GM21717 (cell line): ENCODE results near the gene TYROBP.
"Not testable (repeated sequence)": the region's sequence is repeated elsewhere in the genome, so short reads cannot be mapped to it uniquely, and the experiment has no call there.

Experiments used
- ATAC-seq: cut with Tn5 transposase; IDR thresholded peaks from one replicate; pipeline ENCODE4 v1.9.1; 2021; ENCODE audit warnings: mild to moderate bottlenecking, moderate library complexity; ENCODE audit not compliant: unreplicated experiment

The TYROBP gene

GRCh38 chr19:35879068-35879467 lies 29.0 kb downstream of the TYROBP start:
- ATAC-seq: no peak

- ATAC-seq: no peak
Observed at GRCh38 chr19:35874392-35874930, 33.6 kb downstream of the TYROBP start.

GRCh38 chr19:35872180-35872579 lies 35.9 kb downstream of the TYROBP start:
- ATAC-seq: no peak

GRCh38 chr19:35871611-35872010 lies 36.5 kb downstream of the TYROBP start:
- no peak for ATAC-seq

DNA sequence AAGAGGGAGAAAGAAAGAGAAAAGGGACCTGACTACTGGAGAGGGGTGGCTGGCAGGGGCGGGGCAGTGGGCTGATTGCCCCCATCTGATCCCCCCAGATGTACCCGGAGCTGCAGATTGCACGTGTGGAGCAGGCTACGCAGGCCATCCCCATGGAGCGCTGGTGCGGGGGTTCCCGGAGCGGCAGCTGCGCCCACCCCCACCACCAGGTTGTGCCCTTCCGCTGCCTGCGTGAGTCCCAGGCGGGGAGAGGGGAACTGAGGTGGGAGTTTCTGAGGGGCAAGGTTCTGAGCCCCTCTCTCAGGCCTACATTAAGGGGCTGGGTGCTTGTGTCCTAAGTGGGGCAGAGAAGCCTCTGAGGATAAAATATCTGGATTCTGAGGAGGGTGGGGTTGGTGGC lies 37.3 kb downstream of the TYROBP start:
- no peak for ATAC-seq

DNA sequence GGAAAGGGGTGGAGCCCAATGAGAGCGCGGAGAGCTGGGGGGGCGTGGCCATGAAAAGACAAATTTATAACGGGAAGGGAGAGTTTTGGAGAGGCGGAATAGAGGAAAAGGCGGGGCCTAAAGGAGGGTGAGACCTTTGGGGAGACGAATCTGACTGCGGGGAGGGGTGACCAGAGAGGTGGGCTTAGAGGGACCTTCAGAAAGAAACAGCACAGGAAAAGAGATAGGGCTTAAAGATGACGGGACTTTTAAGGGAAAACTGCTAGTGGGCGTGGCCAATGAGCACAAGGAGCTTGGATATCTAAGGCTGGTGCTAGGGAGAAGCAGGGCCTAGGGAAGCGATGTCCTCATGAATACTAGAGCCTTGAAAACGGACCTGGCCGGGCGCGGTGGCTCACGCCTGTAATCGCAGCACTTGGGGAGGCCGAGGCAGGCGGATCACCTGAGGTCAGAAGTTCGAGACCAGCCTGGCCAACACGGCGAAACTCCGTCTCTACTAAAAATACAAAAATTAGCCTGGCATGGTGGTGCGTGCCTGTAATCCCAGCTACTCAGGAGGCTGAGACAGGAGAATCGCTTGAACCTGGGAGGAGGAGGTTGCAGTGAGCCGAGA lies 37.9 kb downstream of the TYROBP start:
- not testable (repeated sequence) for ATAC-seq

DNA sequence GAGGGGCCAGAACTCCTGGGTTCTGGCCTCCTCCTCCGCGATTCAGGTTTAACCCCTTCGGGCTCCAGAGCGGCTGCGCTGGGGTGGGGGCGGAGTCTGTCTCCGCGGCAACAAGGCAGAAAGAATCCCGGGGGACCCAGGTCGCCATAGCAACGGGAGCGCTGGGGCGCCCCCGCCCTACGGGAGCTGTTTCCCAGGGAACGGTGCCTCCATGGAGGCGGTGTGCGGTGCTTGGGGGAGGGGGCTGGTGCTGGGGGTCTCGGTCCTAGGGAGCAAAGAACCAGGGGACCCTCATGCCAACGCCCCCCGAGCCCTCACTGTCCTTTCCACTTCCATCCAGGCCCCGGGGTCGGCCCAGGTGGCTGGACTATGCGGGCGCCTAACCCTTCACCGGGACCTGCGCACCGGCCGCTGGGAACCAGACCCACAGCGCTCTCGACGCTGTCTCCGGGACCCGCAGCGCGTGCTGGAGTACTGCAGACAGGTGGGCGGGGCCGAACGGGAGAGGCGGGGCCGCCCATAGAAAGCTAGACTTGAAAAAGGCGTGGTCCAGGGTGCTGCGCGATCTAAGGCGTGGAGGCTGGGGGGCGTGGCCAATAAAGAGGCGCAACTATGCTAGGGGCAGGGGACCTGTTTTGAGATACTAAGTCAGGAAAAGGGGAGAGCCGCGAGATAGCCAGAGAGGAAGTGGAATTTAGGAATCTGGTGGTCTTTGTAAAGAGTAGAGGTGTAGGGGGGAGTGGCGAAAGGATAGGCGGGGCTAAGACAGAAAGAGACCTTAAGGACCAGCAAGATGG lies 38.6 kb downstream of the TYROBP start:
- ATAC-seq: no peak

DNA sequence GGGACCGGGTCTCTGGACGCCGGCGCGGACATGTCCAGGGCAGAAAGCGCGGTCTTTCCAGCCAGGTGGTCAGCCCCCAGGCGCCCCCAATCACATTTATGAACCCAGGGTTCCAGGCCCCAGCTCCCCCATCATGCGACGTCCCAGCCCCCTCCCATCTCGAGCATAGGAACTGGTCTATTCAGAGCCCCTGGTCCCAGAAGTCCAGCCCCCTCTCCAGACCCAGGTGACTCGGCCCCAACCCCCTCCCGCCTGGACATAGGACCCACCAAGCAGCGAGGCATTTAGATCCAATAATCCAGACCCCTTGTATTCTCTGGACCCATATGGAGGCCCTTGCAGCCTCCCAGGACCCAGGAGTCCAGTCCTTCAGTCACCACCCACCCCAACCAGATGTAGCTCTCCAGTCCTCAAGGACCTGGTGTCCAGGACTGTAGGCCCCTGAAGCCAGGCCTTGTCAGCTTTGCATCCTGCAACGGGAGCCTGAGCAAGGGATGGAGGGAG lies 39.2 kb downstream of the TYROBP start:
- no peak for ATAC-seq

GRCh38 chr19:35868172-35868822 lies 39.8 kb downstream of the TYROBP start, which contains the start of gene APLP1:
TSS of gene APLP1 (plus strand) at chr19:35868574. CDS start at chr19:35868637, 63 bp downstream.
- ATAC-seq: no peak

DNA sequence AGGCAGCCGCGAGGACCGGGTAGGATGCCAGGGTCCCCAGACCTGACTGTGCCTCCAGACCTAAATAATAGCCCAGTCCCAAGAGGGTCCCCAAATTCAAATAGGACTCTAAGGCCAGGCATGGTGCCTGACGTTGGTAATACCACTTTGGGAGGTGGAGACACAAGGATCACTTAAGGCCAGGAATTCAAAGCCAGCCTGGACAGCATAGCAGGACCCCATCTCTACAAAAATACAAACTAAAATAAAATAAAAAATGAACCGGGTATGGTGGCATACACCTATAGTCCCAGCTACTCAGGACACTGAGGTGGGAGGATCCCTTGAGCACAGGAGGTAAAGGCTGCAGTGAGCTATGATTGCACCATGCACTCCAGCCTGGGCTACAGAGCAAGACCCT lies 45.1 kb downstream of the TYROBP start:
- no peak for ATAC-seq

GRCh38 chr19:35862528-35862927 lies 45.6 kb downstream of the TYROBP start:
- no peak for ATAC-seq

GRCh38 chr19:35861640-35862160 lies 46.4 kb downstream of the TYROBP start:
- ATAC-seq: no peak

GRCh38 chr19:35860818-35861639 lies 47.1 kb downstream of the TYROBP start:
- ATAC-seq: no peak

DNA sequence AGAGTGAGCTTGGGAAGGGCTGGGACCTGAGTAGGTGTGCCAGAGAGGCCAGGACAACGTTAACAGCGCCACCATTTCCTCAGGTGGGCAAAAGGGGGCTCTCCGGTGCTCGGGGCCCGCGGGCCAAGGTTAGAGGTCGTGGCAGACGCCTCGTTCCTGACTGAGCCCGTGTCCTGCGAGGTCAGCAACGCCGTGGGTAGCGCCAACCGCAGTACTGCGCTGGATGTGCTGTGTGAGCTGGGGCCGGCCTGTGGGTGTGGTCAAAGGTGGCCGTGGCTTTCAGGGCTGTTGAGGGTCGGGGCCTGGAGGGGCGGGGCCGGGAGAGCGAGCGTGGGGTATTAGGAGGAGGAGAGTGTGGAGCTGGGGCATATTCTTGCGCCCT lies 47.7 kb downstream of the TYROBP start:
- ATAC-seq: no peak

DNA sequence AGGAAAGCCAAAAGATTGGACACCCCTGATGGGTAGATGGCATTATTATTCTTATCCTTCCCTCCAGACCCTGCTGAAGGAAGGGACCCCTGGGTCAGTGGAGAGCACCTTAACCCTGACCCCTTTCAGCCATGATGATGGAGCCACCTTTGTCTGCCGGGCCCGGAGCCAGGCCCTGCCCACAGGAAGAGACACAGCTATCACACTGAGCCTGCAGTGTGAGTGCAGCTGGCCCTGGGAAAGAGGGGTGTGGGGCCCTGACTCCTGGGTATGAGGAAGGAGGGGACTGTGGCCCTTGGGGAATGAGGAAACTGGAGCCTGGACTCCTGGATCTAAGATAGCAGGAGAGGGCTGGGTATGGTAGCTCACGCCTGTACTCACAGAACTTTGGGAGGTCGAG lies 48.7 kb downstream of the TYROBP start:
- no peak for ATAC-seq

DNA sequence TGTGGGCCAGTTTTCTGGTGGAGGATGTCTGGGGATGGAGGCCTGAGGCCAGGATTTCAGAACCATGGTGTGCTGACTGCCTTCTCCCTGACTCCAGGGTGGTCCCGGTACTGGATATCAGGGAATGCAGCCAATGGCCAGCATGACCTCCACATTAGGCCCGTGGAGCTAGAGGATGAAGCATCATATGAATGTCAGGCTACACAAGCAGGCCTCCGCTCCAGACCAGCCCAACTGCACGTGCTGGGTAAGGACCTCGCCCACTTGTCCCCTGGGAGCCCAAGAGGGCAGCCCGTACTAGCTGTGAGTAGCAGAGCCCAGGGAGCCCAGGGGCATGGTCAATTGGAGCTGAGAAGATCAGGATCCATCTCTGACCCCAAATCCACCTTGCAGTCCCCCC lies 49.8 kb downstream of the TYROBP start:
- no peak for ATAC-seq

DNA sequence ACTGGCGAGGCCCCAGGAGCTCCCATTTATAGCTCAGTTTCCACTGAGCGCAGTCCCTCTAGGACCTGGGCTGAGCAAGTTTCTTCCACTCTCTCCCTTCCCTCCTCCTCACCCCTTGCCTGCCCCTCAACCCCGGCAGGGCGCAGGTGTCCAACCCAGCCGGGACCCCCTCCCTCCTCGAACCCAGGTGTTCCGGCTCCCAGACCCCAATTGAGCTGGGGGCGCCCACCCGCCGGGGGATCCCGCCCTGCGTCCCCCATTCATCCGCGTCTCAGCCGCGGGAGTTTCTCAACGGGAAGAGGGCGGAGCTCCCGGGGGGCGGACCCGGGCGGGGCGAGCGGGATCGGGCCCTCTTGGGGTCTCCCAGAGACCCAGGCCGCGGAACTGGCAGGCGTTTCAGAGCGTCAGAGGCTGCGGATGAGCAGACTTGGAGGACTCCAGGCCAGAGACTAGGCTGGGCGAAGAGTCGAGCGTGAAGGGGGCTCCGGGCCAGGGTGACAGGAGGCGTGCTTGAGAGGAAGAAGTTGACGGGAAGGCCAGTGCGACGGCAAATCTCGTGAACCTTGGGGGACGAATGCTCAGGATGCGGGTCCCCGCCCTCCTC lies 51.4 kb downstream of the TYROBP start, which contains the start of gene KIRREL2:
Gene KIRREL2 (plus strand): TSS at position 366 of the 604 bp plus-strand sequence. CDS start 209 bp downstream, at position 575.
- no peak for ATAC-seq
